NB4 (cell line): ENCODE measurements around the gene SBF1.

Experiments
- DNase-seq: peaks from one replicate; pipeline ENCODE4 v3.0.0; 2010; ENCODE audit warnings: low read depth
- H3K4me3 ChIP-seq: one replicate; pipeline ENCODE4 v1.5.1; 2011; ENCODE audit warnings: mild to moderate bottlenecking, low read depth, low read length, moderate library complexity
- CTCF ChIP-seq: IDR thresholded peaks from one replicate; pipeline ENCODE4 v1.5.1; 2012; ENCODE audit warnings: low read depth, low read length
- MYC ChIP-seq: IDR thresholded peaks from 2 replicates; pipeline ENCODE4 v1.6.1; 2011; ENCODE audit warnings: low read depth, low read length
- POLR2A ChIP-seq: IDR thresholded peaks from 2 replicates; pipeline ENCODE4 v1.6.1; 2011; ENCODE audit warnings: mild to moderate bottlenecking; ENCODE audit not compliant: insufficient read length; ENCODE audit errors: extremely low read depth
- TF ChIP-seq, protein P1 (sequence below): IDR thresholded peaks from 2 replicates; pipeline ENCODE4 v1.6.1; 2011; ENCODE audit warnings: low read depth, low read length

Gene SBF1

GRCh38 chr22:50423956-50424355 lies 50.9 kb downstream of the SBF1 start:
- TF ChIP-seq CTCF (no peak), POLR2A (no peak), MYC (no peak)
- TF ChIP-seq, protein P1, sequence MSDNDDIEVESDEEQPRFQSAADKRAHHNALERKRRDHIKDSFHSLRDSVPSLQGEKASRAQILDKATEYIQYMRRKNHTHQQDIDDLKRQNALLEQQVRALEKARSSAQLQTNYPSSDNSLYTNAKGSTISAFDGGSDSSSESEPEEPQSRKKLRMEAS, result no peak

GRCh38 chr22:50422961-50423815 lies 51.6 kb downstream of the SBF1 start:
- DNase-seq, result no peak
- no peak overlapping the region for H3K4me3 ChIP-seq
- TF ChIP-seq CTCF, result no peak
- TF ChIP-seq, protein P1, result no peak

More at GRCh38 chr22:50423956-50424355, 50.9 kb downstream of the SBF1 start:
- no peak for DNase-seq
- H3K4me3 ChIP-seq, result no peak overlapping the region

- no peak for DNase-seq
- TF ChIP-seq, protein P1, result no peak
- no peak for TF ChIP-seq MYC
- no peak for TF ChIP-seq POLR2A
- no peak for TF ChIP-seq CTCF
- no peak overlapping the region for H3K4me3 ChIP-seq
Observed at GRCh38 chr22:50422046-50422445, 52.8 kb downstream of the SBF1 start.

- no peak overlapping the region for H3K4me3 ChIP-seq
- TF ChIP-seq CTCF (no peak), MYC (no peak), POLR2A (no peak)
- TF ChIP-seq, protein P1, result no peak
Observed at GRCh38 chr22:50420581-50420980, 54.3 kb downstream of the SBF1 start.

DNA sequence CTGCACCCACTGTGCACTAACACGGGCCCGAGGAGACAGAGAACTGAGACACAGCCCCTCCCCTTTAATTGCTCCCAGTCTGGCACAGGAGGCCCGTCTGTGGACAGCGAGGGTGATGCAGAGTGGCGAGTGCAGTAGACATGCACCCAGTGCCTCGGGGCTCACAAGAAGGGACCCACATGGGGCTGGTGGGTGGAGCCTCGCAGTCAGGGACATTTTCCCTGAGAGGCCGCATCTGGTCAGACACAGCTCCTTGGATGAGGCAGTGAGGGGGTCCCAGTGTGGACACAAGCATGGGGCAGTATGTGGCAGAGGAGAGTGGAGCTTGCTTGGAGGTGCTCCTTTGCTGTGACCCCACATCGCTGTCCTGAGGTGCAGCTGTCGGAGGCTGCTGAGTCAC lies 54.8 kb downstream of the SBF1 start:
- TF ChIP-seq CTCF, result no peak
- TF ChIP-seq, protein P1, result no peak
- no peak for TF ChIP-seq MYC
- TF ChIP-seq POLR2A, result no peak
- no peak overlapping the region for H3K4me3 ChIP-seq
- no peak for DNase-seq

More at GRCh38 chr22:50420581-50420980, 54.3 kb downstream of the SBF1 start:
- no peak for DNase-seq

DNA sequence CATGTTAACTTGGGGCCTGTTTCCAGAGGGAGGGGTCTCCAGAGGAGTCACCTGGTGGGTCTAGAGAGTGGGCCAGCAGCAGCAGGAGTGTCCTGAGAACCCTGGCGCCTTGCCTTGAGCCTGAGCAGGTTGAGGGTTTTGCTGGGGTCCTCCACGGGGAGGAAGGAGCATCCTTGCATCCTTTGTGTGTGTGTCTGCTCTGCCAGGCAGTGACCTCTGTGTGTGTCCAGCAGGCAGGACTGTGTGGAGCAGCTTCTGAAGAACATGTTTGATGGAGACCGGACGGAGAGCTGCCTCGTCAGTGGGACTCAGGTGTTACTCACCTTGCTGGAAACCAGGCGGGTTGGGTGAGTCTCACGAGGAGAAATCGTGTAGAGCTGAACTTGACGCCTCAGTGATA lies 55.7 kb downstream of the SBF1 start:
- H3K4me3 ChIP-seq, result no peak overlapping the region
- DNase-seq, result no peak
- TF ChIP-seq MYC (no peak), POLR2A (no peak), CTCF (no peak)
- TF ChIP-seq, protein P1, result no peak
